HG03469 (cell line): Measurements from ENCODE around the gene HSF2BP.
"Not testable (repeated sequence)": the region's sequence is repeated elsewhere in the genome, so short reads cannot be mapped to it uniquely, and the experiment has no call there.

ENCODE experiments used
- ATAC-seq: cut with Tn5 transposase; IDR thresholded peaks from one replicate; pipeline ENCODE4 v1.9.1; 2021; ENCODE audit warnings: mild to moderate bottlenecking, moderate library complexity, moderate number of reproducible peaks; ENCODE audit not compliant: unreplicated experiment

HSF2BP gene

DNA sequence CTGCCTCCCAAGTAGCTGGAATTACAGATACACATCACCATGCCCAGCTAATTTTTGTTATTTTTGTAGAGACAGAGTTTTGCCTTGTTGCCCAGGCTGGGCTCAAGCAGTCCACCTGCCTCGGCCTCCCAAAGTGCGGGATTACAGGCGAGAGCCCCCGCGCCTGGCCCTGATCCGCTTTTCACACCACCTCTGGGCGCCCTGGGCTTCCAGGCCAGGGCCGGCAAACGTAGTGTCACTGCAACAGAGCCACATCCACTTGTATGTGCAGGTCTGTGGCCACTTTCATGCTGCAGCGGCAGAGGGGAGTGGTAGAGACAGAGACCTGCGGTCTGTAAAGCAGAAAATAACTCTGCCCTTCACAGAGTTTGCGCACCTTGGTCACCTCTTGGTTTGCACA, 29.6 kb upstream of the HSF2BP start:
- no peak for ATAC-seq

DNA sequence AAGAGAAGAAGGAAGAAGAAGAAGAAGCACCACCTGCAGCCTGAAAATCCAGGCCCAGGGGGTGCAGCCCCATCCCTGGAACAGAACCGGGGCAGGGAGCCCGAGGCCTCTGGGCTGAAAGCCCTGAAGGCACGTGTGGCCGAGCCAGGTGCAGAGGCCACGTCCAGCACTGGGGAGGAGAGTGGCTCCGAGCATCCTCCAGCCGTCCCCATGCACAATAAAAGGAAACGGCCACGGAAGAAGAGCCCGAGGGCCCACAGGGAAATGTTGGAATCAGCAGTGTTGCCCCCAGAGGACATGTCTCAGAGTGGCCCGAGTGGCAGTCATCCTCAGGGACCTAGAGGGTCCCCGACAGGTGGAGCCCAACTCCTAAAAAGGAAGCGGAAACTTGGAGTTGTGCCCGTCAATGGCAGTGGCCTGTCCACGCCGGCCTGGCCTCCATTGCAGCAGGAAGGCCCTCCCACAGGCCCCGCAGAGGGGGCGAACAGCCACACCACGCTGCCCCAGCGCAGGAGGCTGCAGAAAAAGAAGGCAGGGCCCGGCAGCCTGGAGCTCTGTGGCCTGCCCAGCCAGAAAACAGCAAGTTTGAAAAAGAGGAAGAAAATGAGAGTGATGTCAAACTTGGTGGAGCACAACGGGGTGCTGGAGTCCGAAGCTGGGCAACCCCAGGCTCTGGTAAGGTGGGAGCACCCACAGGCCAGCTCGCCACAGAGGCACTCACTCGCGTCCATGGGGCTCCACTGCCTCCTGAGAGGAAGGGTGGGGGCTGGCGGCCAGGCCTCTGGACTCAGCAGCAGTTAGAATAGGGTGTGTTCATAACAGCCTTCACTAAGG, 28.5 kb upstream of the HSF2BP start:
- ATAC-seq, result no peak

DNA sequence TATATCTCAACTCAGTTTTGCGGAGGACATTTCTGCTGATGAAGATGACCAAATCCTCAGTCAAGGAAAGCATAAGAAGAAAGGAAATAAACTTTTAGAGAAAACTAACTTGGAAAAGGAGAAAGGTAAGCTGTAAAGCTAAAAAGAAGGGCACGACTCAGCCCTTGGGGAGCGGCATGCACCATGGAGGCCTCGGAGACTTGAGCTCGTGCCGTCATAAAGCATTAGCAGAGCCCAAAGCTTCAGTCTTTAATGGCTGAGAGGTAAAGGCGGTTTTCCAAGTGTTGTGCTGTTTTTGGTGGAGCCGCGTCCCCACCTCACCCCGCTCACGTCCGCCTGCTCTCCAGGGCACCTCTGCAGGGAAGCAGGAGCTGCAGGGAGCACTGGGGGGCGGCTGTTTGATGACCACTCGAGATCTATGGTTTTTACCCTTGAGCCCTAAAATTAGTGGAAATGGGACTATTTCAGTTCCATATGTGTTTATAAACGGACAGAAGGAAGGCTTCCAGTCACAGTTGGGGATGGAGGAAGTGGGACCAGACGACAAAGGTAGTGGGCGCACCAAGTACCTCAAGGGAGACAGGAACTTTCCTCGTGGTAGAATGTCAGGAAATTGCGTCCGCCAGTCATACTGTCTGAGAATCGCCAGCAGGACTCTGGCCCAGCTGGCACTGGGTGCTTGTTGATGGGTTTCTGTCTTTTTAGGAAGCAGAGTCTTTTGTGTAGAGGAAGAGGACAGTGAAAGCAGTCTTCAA, 27.7 kb upstream of the HSF2BP start:
- no peak for ATAC-seq

- no peak for ATAC-seq
Observed at GRCh38 chr21:43684424-43684823, 25.1 kb upstream of the HSF2BP start.

DNA sequence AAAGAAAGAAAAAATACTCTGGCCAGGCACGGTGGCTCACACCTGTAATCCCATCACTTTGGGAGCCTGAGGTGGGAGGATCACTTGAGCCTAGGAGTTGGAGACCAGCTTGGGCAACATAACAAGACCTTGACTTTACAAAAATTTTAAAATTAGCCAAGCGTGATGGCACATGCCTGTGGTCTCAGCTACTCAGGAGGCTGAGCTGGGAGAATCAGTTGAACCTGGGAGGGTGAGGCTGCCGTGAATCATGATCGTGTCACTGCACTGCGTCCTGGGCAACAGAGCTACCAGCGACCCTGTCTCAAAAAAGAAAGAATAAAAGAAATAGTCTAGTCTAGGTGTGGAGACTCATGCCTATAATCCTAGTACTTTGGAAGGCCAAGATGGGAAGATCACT, 22.4 kb upstream of the HSF2BP start:
- no peak for ATAC-seq

- ATAC-seq, result not testable (repeated sequence)
Observed at GRCh38 chr21:43680421-43680820, 21.1 kb upstream of the HSF2BP start.

DNA sequence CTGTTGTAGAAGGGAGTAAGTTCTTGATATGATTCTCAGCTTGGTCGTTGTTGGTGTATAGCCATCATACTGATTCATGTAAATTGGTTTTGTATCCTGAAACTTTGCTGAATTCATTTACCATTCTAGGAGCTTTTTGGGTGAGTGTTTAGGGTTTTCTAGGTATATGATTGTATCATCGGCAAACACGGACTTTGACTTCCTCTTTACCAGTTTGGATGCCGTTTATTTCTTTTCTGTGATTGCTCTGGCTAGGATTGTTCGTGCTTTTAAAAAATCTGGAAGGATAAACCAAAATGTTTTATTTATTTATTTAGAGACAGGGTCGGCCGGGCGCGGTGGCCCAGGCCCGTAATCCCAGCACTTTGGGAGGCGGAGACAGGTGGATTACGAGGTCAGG, 20.7 kb upstream of the HSF2BP start:
- no peak for ATAC-seq

DNA sequence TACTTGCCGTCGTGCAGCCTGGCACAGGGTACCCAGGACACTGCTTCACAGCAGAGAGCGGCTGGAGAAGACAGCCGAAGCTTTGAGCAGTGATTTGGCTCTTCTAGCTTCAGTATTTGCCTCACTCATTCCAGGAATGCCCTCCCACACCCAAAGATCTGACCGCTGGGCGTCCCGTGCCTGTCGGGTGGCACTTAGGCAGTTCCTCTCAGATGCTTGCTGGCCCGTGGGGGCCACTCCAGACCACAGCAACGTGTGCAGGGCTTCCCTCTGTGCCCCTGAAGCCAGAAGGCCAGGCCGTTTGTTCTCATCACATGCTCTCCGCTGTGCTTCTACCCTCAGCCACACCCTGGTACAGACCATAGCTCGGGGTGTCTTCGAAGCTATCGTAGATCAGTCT, 17.1 kb upstream of the HSF2BP start:
- ATAC-seq, result no peak

DNA sequence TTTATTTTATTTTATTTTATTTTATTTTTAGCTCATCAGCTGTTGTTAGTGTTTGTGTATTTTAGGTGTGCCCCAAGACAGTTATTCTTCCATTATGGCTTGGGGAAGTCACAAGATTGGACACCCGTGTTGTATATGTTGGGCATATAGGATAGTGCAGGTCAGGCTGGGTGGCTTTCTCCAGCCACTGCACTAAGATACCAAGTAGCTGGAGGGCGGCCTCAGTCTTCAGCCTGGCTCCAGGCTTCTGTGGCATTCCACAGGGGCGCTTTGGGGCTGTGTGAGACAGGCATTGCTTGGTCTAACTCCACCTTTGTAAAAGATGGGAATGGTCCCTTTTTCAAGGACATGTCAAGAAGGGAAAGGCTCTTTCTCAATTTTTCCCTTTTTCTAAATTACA, 16.6 kb upstream of the HSF2BP start:
- no peak for ATAC-seq

DNA sequence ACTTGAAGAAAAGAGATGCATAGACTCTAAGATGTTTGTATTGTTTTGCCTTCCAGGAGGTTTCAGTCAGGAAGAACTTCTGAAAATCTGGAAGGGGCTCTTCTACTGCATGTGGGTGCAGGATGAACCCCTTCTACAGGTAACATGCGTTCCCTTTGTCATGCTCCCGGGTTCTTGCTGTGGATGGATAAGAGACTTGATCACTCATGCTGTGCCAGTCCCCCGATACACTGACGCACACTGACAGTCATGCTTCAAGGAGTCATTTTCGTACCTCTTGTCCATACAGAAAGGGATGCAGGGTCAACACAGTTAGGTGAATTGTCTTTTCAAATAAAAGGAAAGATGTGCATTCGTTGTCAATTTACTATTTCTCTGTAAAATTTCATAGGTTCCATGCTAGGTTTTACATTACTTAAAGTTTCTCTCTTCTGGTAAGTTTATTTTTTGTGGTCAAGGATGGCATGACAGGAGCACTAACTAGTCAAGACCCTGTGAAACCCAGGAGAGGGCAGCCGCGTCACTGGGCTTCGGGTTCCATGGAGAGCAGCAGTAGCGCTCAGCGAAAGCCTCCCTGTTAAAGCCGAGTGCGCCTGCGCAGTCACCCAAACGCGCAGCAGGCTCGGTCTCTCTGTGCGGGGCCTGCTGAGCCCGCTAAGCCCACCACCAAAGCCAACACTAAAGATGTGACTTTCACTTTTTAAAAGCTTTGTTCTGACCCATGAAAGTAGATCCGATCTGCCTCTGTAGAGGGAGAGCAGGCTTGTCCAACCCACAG, 10.7 kb upstream of the HSF2BP start:
- ATAC-seq, result no peak

GRCh38 chr21:43667191-43667904, 8.1 kb upstream of the HSF2BP start:
- ATAC-seq, result no peak

- ATAC-seq, result no peak
Observed at GRCh38 chr21:43665879-43666278, 6.6 kb upstream of the HSF2BP start.

- no peak for ATAC-seq
Observed at GRCh38 chr21:43664358-43664757, 5.1 kb upstream of the HSF2BP start.

GRCh38 chr21:43663033-43663432, 3.7 kb upstream of the HSF2BP start:
- ATAC-seq, result no peak

DNA sequence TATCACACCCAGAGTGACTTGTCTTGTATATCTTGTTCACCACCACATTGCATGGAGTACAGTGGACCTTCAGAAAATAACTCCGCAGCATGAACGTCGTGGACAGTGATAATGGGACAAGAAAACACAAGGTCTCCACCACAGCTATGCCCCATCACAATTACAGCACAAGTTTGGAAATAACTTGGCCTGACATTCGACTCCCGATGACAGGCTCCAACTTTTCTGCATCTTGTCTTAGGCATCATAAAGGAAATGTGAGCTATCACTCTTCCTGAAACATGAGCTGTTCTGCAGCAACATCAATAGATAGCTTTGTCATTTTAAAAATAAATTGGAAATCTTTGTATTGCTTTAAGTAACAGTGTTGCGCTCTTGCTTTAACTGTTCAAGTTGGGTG, 3.0 kb upstream of the HSF2BP start:
- no peak for ATAC-seq

DNA sequence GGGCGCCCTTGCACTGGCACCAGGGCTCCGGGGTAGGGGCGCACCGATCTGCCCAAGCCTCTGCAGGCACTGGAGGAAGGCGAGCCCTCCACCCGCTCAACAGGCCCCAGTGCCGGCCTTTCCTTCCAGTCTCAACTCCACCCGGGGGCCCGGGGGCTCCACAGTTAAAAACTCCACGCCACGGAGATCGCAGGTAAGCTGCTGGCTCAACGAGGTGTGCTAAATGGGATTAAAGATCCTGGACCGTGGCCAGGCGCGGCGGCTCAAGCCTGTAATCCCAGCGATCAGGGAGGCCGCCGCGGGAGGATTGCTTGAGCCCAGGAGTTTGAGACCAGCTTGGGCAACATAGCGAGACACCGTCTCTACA, 536 bp downstream of the HSF2BP start:
- ATAC-seq, result no peak

- no peak for ATAC-seq
Observed at GRCh38 chr21:43658088-43658741, 1.1 kb downstream of the HSF2BP start.

- ATAC-seq, result no peak
Observed at GRCh38 chr21:43657355-43658087, 1.8 kb downstream of the HSF2BP start.

GRCh38 chr21:43654806-43655489, 4.3 kb downstream of the HSF2BP start:
- ATAC-seq, result no peak
